Subcutaneous adipose tissue (tissue), 4 donors: Measurements from ENCODE around the gene MAGEA4. TPM values are rescaled to one million over a fixed set of nuclear protein-coding genes. Genes with fewer than 3 reads are reported as not detected.

ENCODE experiments used
- total RNA-seq, 4 donors: library from RNA; depleted of rRNA; stranded (reverse); fragments of >200 nt; gene quantifications; one replicate each; pipeline ENCODE4 v1.1.0, GENCODE V29; 2016
- TF ChIP-seq, protein P1 (sequence below): fragments of 450-650 bp; IDR thresholded peaks from one replicate; pipeline ENCODE4 v1.5.1; 2016; ENCODE audit warnings: low read depth, mild to moderate bottlenecking, control low read depth, antibody characterized with exemption, moderate library complexity

The MAGEA4 gene
- total RNA-seq, 4 donors from 2014 or later = not detected

DNA sequence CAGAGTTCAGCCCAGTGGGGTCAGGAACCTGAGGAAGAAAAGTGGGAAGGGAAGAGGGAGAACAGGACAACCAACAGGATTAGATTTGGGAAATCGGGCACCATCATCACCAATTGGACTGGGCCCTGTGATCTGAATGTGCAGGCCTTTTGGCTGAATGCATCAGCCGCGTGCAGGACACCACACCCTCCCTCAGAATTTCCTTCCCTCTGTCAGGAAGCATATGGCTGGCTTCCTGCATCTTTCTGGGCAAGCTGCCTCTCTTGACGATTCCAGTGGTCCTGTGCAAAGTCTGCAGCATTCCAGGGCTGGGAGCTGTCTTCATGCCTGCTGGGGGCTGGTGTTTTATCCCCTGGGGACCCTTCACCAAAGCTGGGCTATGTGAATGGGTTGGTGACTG lies 16.4 kb downstream of the MAGEA4 start:
- TF ChIP-seq, protein P1, sequence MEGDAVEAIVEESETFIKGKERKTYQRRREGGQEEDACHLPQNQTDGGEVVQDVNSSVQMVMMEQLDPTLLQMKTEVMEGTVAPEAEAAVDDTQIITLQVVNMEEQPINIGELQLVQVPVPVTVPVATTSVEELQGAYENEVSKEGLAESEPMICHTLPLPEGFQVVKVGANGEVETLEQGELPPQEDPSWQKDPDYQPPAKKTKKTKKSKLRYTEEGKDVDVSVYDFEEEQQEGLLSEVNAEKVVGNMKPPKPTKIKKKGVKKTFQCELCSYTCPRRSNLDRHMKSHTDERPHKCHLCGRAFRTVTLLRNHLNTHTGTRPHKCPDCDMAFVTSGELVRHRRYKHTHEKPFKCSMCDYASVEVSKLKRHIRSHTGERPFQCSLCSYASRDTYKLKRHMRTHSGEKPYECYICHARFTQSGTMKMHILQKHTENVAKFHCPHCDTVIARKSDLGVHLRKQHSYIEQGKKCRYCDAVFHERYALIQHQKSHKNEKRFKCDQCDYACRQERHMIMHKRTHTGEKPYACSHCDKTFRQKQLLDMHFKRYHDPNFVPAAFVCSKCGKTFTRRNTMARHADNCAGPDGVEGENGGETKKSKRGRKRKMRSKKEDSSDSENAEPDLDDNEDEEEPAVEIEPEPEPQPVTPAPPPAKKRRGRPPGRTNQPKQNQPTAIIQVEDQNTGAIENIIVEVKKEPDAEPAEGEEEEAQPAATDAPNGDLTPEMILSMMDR = no peak

DNA sequence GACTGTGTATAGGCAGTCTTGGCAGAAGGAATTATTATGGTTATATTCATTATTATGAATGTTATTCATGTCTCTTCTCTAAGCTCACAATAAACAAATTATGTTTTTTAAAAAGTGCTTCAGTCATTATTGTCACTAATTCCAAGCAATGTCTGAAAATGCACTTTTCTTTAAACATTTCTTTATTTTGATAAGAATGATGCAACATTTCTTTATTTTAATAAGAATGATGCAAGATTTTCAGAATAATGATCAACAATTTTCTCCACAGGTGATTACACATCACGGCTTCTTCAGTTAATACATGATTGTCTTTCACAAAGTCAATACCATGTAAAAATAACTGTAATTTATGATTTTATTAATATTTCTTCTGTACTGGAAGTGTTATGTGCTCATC lies 22.7 kb downstream of the MAGEA4 start:
- TF ChIP-seq, protein P1 = no peak

DNA sequence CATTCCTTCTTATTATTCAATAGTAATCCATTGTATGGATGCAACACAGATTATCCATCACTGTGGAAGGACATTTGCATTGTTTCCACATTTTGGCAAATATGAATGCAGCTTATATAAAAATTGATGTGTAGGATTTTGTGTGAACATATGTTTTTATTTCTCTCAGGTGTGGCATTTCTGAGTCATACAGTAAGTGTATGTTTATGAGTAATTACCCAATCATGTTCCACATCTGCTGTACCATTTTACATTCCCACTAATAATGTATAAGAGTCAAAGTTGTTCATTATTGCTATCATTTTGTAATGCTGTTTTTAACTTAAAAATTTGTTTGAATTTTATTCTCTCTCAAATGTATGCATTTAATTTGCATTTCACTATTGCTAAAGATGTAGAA lies 25.5 kb downstream of the MAGEA4 start:
- TF ChIP-seq, protein P1 = no peak

DNA sequence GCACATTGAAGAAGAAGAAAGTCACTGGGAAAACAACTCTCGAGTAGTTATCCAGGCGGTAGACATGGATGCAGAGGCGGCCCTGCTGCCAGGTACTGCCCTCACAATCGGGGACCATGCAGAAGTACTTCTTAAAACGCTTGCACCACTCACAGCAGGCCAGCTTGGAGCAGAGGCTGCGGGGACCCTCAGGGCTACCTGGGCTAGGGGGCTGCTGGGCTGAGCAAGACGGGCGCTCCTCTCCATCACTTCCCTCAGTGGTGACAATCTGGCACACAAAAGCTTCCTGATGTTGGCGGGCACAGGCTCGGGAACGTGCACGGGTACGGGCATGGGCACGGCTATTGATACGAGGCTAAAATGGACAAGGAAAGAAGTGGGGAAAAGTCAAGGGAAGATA lies 42.0 kb downstream of the MAGEA4 start:
- TF ChIP-seq, protein P1 = no peak

DNA sequence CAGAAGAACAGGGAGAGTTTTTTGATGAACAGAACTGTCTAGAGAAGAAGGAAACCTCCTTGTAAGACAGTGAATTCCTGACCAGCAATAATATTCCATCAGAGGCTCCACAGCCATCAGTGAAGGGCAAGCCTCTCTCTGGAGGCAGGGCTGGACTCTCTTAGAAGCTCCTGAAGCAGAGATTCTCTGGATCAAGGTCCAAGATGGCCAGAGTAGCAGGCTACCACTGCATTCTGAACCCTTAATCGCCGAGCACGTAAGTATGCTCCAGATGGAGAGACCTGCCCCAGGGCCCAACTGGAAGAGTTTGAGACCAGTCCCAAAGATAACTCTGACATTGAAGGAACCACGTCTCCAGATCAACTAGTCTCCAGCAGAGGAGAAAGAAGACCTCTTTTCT lies 45.4 kb downstream of the MAGEA4 start:
- TF ChIP-seq, protein P1 = no peak

DNA sequence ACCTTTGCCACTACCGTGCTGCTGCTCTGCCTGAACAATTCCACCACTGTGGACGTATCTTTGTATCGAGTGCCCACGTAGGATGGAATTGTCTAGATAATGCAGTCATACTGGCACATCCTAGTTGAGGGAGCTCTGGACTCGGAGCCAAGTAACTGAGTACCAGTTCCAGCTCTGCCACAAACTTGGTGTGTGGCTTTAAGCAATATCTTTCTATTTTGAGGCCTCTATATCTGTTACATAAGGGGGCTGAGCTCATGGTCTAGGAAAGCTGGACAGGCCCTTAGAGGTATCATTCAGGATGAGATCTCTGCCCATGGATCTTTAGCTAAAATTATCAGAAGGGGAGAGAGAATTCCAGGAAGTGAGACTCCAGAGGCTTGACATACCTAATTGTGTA lies 49.3 kb downstream of the MAGEA4 start:
- TF ChIP-seq, protein P1 = no peak

DNA sequence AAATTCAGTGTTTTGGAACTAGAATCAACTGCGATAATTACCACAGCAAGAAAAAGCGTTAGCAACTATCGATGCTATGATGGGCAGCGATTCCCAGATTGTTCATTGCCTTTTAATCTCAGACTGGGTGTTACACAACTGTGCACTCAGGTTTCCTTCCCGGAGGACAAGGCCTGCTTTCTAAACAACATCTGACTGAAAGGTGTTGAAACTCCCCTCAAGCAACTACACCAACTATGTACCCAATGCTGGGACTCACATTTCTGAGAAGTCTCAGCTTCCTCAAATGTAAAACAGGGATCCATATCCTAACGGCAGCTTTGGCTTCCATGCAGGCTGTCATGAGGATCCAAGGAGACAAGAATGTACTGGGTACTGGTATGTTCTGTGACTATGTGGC lies 53.5 kb downstream of the MAGEA4 start:
- TF ChIP-seq, protein P1 = no peak
